Left hindlimb (tissue), 1 donor: ENCODE measurements around the gene CNTNAP2.

ENCODE experiments used
- DNase-seq: peaks from one replicate; pipeline ENCODE4 v3.0.0-alpha.2; 2018

CNTNAP2 gene

GRCh38 chr7:146701166-146701565 is 584.6 kb downstream of the CNTNAP2 start:
- no peak for DNase-seq

GRCh38 chr7:146702898-146703297 is 586.3 kb downstream of the CNTNAP2 start:
- no peak for DNase-seq

GRCh38 chr7:146709451-146710027 is 592.9 kb downstream of the CNTNAP2 start:
- no peak for DNase-seq

GRCh38 chr7:146713205-146713604 is 596.6 kb downstream of the CNTNAP2 start:
- DNase-seq: no peak

GRCh38 chr7:146713934-146714333 is 597.3 kb downstream of the CNTNAP2 start:
- DNase-seq: no peak

- no peak for DNase-seq
Observed at GRCh38 chr7:146720195-146720594, 603.6 kb downstream of the CNTNAP2 start.

GRCh38 chr7:146722986-146723385 is 606.4 kb downstream of the CNTNAP2 start:
- DNase-seq: no peak

- DNase-seq: no peak
Observed at GRCh38 chr7:146725520-146725919, 608.9 kb downstream of the CNTNAP2 start.

GRCh38 chr7:146728141-146728540 is 611.5 kb downstream of the CNTNAP2 start:
- DNase-seq: no peak

- DNase-seq: no peak
Observed at GRCh38 chr7:146728611-146729010, 612.0 kb downstream of the CNTNAP2 start.

- no peak for DNase-seq
Observed at GRCh38 chr7:146731185-146731584, 614.6 kb downstream of the CNTNAP2 start.

GRCh38 chr7:146735992-146736391 is 619.4 kb downstream of the CNTNAP2 start:
- DNase-seq: no peak

- DNase-seq: no peak
Observed at GRCh38 chr7:146736446-146737190, 620.0 kb downstream of the CNTNAP2 start.

- DNase-seq: no peak
Observed at GRCh38 chr7:146740039-146740438, 623.4 kb downstream of the CNTNAP2 start.

GRCh38 chr7:146741911-146742310 is 625.3 kb downstream of the CNTNAP2 start:
- no peak for DNase-seq

- DNase-seq: no peak
Observed at GRCh38 chr7:146754385-146754784, 637.8 kb downstream of the CNTNAP2 start.

GRCh38 chr7:146755585-146755984 is 639.0 kb downstream of the CNTNAP2 start:
- no peak for DNase-seq

- DNase-seq: no peak
Observed at GRCh38 chr7:146764458-146764857, 647.9 kb downstream of the CNTNAP2 start.

GRCh38 chr7:146768957-146769356 is 652.4 kb downstream of the CNTNAP2 start:
- DNase-seq: no peak

- no peak for DNase-seq
Observed at GRCh38 chr7:146772601-146773000, 656.0 kb downstream of the CNTNAP2 start.

- DNase-seq: no peak
Observed at GRCh38 chr7:146773506-146773905, 656.9 kb downstream of the CNTNAP2 start.

GRCh38 chr7:146781352-146782116 is 664.9 kb downstream of the CNTNAP2 start:
- no peak for DNase-seq

- DNase-seq: no peak
Observed at GRCh38 chr7:146787266-146787665, 670.7 kb downstream of the CNTNAP2 start.

GRCh38 chr7:146788008-146788407 is 671.4 kb downstream of the CNTNAP2 start:
- DNase-seq: no peak
